GM23338 (cell line): Measurements from ENCODE around the gene SNRNP27. TPM values are rescaled to one million over a fixed set of nuclear protein-coding genes. Genes with fewer than 3 reads are reported as not detected.

Source experiments
- ATAC-seq: fragments of 200-7000 bp; cut with Tn5 transposase; 3 replicates; pipeline ENCODE4 v1.9.1; 2020
- DNase-seq: peaks from one replicate; pipeline ENCODE4 v3.0.0-alpha.2; 2015; ENCODE audit warnings: low spot score
- H2AFZ ChIP-seq: fragments of 200-600 bp; sonication (generic); 2 replicates; pipeline ENCODE4 v1.8.0; 2016; ENCODE audit warnings: antibody characterized with exemption, mild to moderate bottlenecking, moderate library complexity
- H3F3A ChIP-seq: fragments of 200-600 bp; sonication (generic); replicated peaks from 2 replicates; pipeline ENCODE4 v1.8.0; 2017; ENCODE audit warnings: antibody characterized with exemption, mixed run types, low read depth
- H3K27ac ChIP-seq: fragments of 200-600 bp; sonication (generic); 2 replicates; pipeline ENCODE4 v1.6.1; 2016; ENCODE audit warnings: low read depth
- H3K27me3 ChIP-seq: fragments of 200-600 bp; sonication (generic); 2 replicates; pipeline ENCODE4 v1.8.0; 2016; ENCODE audit warnings: mild to moderate bottlenecking, mixed run types, moderate library complexity; ENCODE audit not compliant: insufficient read depth
- H3K36me3 ChIP-seq: fragments of 200-600 bp; sonication (generic); 2 replicates; pipeline ENCODE4 v1.8.0; 2016; ENCODE audit warnings: mild to moderate bottlenecking; ENCODE audit not compliant: insufficient read depth
- H3K4me1 ChIP-seq: fragments of 200-600 bp; sonication (generic); 2 replicates; pipeline ENCODE4 v1.8.0; 2016; ENCODE audit warnings: mild to moderate bottlenecking, moderate library complexity; ENCODE audit not compliant: insufficient read depth
- H3K4me2 ChIP-seq: fragments of 200-600 bp; sonication (generic); 2 replicates; pipeline ENCODE4 v1.7.1; 2017; ENCODE audit warnings: mixed run types
- H3K4me3 ChIP-seq: fragments of 200-600 bp; sonication (generic); 2 replicates; pipeline ENCODE4 v1.6.1; 2016; ENCODE audit warnings: mixed run types
- H3K79me2 ChIP-seq: fragments of 200-600 bp; sonication (generic); replicated peaks from 2 replicates; pipeline ENCODE4 v1.8.0; 2017; ENCODE audit warnings: mild to moderate bottlenecking; ENCODE audit not compliant: insufficient read depth
- H3K9me2 ChIP-seq: fragments of 200-600 bp; sonication (generic); 2 replicates; pipeline ENCODE4 v1.8.0; 2017; ENCODE audit not compliant: insufficient read depth
- H4K20me1 ChIP-seq: fragments of 200-600 bp; sonication (generic); replicated peaks from 2 replicates; pipeline ENCODE4 v1.8.0; 2017; ENCODE audit warnings: mild to moderate bottlenecking; ENCODE audit not compliant: insufficient read depth
- H3K27ac Mint-ChIP-seq: 2 replicates; pipeline ENCODE4 v1.8.0; 2020; ENCODE audit warnings: inconsistent platforms, mild to moderate bottlenecking, moderate library complexity, mixed read lengths
- H3K27me3 Mint-ChIP-seq: 3 replicates; pipeline ENCODE4 v1.8.0; 2022; ENCODE audit warnings: low read depth, mild to moderate bottlenecking, moderate library complexity, mixed read lengths, inconsistent platforms; ENCODE audit not compliant: insufficient read depth, poor library complexity
- H3K36me3 Mint-ChIP-seq: 3 replicates; pipeline ENCODE4 v1.8.0; 2021; ENCODE audit warnings: low read depth, mild to moderate bottlenecking, inconsistent platforms, moderate library complexity, mixed read lengths
- H3K4me1 Mint-ChIP-seq: 3 replicates; pipeline ENCODE4 v1.8.0; 2020; ENCODE audit warnings: mild to moderate bottlenecking, inconsistent platforms, mixed read lengths
- H3K4me3 Mint-ChIP-seq: 3 replicates; pipeline ENCODE4 v1.8.0; 2021; ENCODE audit warnings: moderate library complexity, mild to moderate bottlenecking, inconsistent platforms, mixed read lengths
- H3K9me3 Mint-ChIP-seq: 3 replicates; pipeline ENCODE4 v1.8.0; 2020; ENCODE audit warnings: moderate library complexity, mild to moderate bottlenecking, inconsistent platforms, mixed read lengths
- CREB1 ChIP-seq: fragments of 250-450 bp; sonication (Bioruptor Pico); IDR thresholded peaks from 2 replicates; pipeline ENCODE4 v1.5.0; 2020; ENCODE audit warnings: low read depth, mild to moderate bottlenecking, moderate library complexity
- EZH2phosphoT487 ChIP-seq: fragments of 200-600 bp; sonication (generic); IDR thresholded peaks from one replicate; pipeline ENCODE4 v1.8.1; 2018; ENCODE audit warnings: antibody characterized with exemption; ENCODE audit not compliant: unreplicated experiment
- JUNB ChIP-seq: IDR thresholded peaks from one replicate; pipeline ENCODE4 v1.6.1; 2016; ENCODE audit warnings: antibody characterized with exemption; ENCODE audit not compliant: unreplicated experiment
- NANOG ChIP-seq: IDR thresholded peaks from 2 replicates; pipeline ENCODE4 v1.6.1; 2016; ENCODE audit warnings: antibody characterized with exemption, borderline replicate concordance
- POLR2AphosphoS5 ChIP-seq: IDR thresholded peaks from 2 replicates; pipeline ENCODE4 v1.6.1; 2016; ENCODE audit warnings: antibody characterized with exemption, low read depth
- STAT1 ChIP-seq: IDR thresholded peaks from one replicate; pipeline ENCODE4 v1.6.1; 2016; ENCODE audit warnings: antibody characterized with exemption; ENCODE audit not compliant: unreplicated experiment
- ZNF331 ChIP-seq: fragments of 250-450 bp; sonication (Bioruptor Pico); IDR thresholded peaks from 2 replicates; pipeline ENCODE4 v1.5.0; 2020; ENCODE audit warnings: low read depth, mild to moderate bottlenecking, moderate library complexity
- polyA plus RNA-seq: library from polyadenylated mRNA; unstranded; fragments of >200 nt; fragmentation: Nextera tagmentation; extraction: Ambion mirVana; gene quantifications from 2 replicates; pipeline ENCODE4 v1.2.1, GENCODE V29; 2016
- total RNA-seq: library from RNA; depleted of rRNA; stranded (reverse); fragments of >200 nt; shearing (Covaris generic); gene quantifications from 2 replicates; pipeline ENCODE4 v1.2.3, GENCODE V29; 2014
- TF ChIP-seq, protein P1 (sequence below): IDR thresholded peaks from 2 replicates; pipeline ENCODE4 v1.6.1; 2016; ENCODE audit warnings: antibody characterized with exemption
- TF ChIP-seq, protein P2 (sequence below): fragments of 250-450 bp; sonication (Bioruptor Pico); IDR thresholded peaks from 2 replicates; pipeline ENCODE4 v1.5.0; 2020; ENCODE audit warnings: mild to moderate bottlenecking, moderate library complexity
- TF ChIP-seq, protein P3 (sequence below), 2 experiments: fragments of 200-600 bp in 1 of 2; sonication (generic) in 1 of 2; conservative IDR thresholded peaks; 2 replicates each; pipeline versions ENCODE4 v1.5.1 to v1.6.1; 2016 to 2017; ENCODE audit warnings: antibody characterized with exemption in 2 of 2, low read depth in 2 of 2, mild to moderate bottlenecking in 2 of 2, moderate library complexity in 1 of 2

The SNRNP27 gene
- total and polyA plus RNA-seq, 2 experiments from 2014 or later: 54.3 to 133 TPM

DNA sequence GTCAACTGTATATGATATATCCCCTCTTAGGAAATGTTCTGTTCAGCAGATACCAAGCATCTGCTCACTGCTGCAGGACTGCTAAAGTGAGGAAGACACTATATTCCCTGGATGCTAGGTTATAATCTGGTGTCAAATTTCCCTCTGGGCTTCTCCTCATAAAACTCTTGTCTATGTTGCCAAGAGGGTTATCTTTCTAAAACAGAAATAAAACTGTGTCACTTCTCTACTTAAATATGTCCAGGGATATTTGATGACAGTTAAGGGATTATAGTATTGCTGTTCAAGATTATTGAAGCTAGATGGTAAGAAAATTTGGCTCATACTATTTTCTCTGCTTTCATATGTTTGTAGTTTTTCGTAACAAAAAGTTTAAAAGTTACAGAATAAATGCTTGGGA lies 30.5 kb upstream of the SNRNP27 start:
- H3K27ac Mint-ChIP-seq: no peak overlapping the region
- Histone ChIP-seq H3K4me2 (no peak overlapping the region), H3K27ac (no peak overlapping the region), H3K9me2 (no peaks in the 10 kb centered on the region), H3K36me3 (peaks cover 40% of the 10 kb centered on the region), H2AFZ (no peak overlapping the region), H3K27me3 (no peaks in the 10 kb centered on the region), H3K4me1 (no peaks in the 10 kb centered on the region), H3F3A (no peaks in the 10 kb centered on the region), H3K79me2 (no peaks in the 10 kb centered on the region), H4K20me1 (peaks cover 8% of the 10 kb centered on the region; the same call in 1 of the 2 replicates), H3K4me3 (no peak overlapping the region)
- peaks cover 38% of the 10 kb centered on the region for H3K36me3 Mint-ChIP-seq
- ATAC-seq: no peak
- no peak overlapping the region for H3K4me3 Mint-ChIP-seq
- no peak for DNase-seq
- TF ChIP-seq EZH2phosphoT487: no peak
- no peaks in the 10 kb centered on the region for H3K9me3 Mint-ChIP-seq
- peaks cover 3% of the 10 kb centered on the region for H3K27me3 Mint-ChIP-seq
- no peaks in the 10 kb centered on the region for H3K4me1 Mint-ChIP-seq

DNA sequence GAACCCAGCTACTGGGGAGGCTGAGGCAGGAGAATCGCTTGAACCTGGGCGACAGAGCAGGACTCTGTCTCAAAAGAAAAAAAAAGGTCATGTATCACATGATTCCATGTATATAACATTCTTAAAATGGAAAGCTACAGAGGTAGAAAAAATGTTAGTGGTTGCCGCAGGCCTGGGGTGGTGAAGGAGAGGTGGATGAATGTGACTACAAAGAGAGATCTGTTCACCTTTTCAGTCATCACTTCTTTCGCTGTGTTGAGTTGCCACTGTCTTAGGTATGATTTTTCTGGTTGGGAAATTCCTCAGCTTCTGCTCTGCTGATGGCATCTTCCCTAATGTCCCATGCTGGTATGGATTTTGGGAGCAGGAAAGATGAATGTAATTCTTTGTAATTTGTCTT lies 5.3 kb upstream of the SNRNP27 start:
- H3K27me3 ChIP-seq: no peaks in the 10 kb centered on the region
- no peaks in the 10 kb centered on the region for H4K20me1 ChIP-seq
- no peaks in the 10 kb centered on the region for H3K4me1 ChIP-seq
- H3K27ac Mint-ChIP-seq: no peak overlapping the region
- no peaks in the 10 kb centered on the region for H3K9me3 Mint-ChIP-seq
- H3K9me2 ChIP-seq: no peaks in the 10 kb centered on the region; the same call in 1 of the 2 replicates
- no peak overlapping the region for H3K4me3 ChIP-seq
- no peak for DNase-seq
- H3K36me3 Mint-ChIP-seq: no peaks in the 10 kb centered on the region
- H3K4me3 Mint-ChIP-seq: no peak overlapping the region
- no peak overlapping the region for H3K4me2 ChIP-seq
- H3K27me3 Mint-ChIP-seq: no peaks in the 10 kb centered on the region
- ATAC-seq: no peak
- H3F3A ChIP-seq: no peaks in the 10 kb centered on the region
- no peaks in the 10 kb centered on the region; the same call in 2 of the 3 replicates for H3K4me1 Mint-ChIP-seq
- no peaks in the 10 kb centered on the region for H3K79me2 ChIP-seq
- H3K36me3 ChIP-seq: no peaks in the 10 kb centered on the region; the same call in 1 of the 2 replicates
- no peak overlapping the region for H2AFZ ChIP-seq
- no peak overlapping the region for H3K27ac ChIP-seq
- no peak for TF ChIP-seq CREB1 (CRISPR knock-in tag)
- no peak for TF ChIP-seq STAT1
- no peak for TF ChIP-seq ZNF331
- TF ChIP-seq, protein P1, sequence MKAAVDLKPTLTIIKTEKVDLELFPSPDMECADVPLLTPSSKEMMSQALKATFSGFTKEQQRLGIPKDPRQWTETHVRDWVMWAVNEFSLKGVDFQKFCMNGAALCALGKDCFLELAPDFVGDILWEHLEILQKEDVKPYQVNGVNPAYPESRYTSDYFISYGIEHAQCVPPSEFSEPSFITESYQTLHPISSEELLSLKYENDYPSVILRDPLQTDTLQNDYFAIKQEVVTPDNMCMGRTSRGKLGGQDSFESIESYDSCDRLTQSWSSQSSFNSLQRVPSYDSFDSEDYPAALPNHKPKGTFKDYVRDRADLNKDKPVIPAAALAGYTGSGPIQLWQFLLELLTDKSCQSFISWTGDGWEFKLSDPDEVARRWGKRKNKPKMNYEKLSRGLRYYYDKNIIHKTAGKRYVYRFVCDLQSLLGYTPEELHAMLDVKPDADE: no peak
- TF ChIP-seq, protein P2, sequence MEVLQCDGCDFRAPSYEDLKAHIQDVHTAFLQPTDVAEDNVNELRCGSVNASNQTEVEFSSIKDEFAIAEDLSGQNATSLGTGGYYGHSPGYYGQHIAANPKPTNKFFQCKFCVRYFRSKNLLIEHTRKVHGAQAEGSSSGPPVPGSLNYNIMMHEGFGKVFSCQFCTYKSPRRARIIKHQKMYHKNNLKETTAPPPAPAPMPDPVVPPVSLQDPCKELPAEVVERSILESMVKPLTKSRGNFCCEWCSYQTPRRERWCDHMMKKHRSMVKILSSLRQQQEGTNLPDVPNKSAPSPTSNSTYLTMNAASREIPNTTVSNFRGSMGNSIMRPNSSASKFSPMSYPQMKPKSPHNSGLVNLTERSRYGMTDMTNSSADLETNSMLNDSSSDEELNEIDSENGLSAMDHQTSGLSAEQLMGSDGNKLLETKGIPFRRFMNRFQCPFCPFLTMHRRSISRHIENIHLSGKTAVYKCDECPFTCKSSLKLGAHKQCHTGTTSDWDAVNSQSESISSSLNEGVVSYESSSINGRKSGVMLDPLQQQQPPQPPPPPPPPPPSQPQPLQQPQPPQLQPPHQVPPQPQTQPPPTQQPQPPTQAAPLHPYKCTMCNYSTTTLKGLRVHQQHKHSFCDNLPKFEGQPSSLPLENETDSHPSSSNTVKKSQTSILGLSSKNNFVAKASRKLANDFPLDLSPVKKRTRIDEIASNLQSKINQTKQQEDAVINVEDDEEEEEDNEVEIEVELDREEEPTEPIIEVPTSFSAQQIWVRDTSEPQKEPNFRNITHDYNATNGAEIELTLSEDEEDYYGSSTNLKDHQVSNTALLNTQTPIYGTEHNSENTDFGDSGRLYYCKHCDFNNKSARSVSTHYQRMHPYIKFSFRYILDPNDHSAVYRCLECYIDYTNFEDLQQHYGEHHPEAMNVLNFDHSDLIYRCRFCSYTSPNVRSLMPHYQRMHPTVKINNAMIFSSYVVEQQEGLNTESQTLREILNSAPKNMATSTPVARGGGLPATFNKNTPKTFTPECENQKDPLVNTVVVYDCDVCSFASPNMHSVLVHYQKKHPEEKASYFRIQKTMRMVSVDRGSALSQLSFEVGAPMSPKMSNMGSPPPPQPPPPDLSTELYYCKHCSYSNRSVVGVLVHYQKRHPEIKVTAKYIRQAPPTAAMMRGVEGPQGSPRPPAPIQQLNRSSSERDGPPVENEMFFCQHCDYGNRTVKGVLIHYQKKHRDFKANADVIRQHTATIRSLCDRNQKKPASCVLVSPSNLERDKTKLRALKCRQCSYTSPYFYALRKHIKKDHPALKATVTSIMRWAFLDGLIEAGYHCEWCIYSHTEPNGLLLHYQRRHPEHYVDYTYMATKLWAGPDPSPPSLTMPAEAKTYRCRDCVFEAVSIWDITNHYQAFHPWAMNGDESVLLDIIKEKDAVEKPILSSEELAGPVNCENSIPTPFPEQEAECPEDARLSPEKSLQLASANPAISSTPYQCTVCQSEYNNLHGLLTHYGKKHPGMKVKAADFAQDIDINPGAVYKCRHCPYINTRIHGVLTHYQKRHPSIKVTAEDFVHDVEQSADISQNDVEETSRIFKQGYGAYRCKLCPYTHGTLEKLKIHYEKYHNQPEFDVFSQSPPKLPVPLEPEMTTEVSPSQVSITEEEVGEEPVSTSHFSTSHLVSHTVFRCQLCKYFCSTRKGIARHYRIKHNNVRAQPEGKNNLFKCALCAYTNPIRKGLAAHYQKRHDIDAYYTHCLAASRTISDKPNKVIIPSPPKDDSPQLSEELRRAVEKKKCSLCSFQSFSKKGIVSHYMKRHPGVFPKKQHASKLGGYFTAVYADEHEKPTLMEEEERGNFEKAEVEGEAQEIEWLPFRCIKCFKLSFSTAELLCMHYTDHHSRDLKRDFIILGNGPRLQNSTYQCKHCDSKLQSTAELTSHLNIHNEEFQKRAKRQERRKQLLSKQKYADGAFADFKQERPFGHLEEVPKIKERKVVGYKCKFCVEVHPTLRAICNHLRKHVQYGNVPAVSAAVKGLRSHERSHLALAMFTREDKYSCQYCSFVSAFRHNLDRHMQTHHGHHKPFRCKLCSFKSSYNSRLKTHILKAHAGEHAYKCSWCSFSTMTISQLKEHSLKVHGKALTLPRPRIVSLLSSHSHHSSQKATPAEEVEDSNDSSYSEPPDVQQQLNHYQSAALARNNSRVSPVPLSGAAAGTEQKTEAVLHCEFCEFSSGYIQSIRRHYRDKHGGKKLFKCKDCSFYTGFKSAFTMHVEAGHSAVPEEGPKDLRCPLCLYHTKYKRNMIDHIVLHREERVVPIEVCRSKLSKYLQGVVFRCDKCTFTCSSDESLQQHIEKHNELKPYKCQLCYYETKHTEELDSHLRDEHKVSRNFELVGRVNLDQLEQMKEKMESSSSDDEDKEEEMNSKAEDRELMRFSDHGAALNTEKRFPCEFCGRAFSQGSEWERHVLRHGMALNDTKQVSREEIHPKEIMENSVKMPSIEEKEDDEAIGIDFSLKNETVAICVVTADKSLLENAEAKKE: no peak
- TF ChIP-seq JUNB: no peak
- TF ChIP-seq, protein P3, sequence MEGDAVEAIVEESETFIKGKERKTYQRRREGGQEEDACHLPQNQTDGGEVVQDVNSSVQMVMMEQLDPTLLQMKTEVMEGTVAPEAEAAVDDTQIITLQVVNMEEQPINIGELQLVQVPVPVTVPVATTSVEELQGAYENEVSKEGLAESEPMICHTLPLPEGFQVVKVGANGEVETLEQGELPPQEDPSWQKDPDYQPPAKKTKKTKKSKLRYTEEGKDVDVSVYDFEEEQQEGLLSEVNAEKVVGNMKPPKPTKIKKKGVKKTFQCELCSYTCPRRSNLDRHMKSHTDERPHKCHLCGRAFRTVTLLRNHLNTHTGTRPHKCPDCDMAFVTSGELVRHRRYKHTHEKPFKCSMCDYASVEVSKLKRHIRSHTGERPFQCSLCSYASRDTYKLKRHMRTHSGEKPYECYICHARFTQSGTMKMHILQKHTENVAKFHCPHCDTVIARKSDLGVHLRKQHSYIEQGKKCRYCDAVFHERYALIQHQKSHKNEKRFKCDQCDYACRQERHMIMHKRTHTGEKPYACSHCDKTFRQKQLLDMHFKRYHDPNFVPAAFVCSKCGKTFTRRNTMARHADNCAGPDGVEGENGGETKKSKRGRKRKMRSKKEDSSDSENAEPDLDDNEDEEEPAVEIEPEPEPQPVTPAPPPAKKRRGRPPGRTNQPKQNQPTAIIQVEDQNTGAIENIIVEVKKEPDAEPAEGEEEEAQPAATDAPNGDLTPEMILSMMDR (conservative IDR thresholded peaks at IDR 0.05; ENCODE audit: low read depth in 2 of 2): no peak
- TF ChIP-seq POLR2AphosphoS5: no peak
- TF ChIP-seq NANOG: no peak
